ENCODE data around the gene GXYLT2. TPM values are rescaled to one million over a fixed set of nuclear protein-coding genes. Genes with fewer than 3 reads are reported as not detected.

GXYLT2 gene
- total RNA-seq, 1 donor from 2014 or later: 7.3 TPM

DNA sequence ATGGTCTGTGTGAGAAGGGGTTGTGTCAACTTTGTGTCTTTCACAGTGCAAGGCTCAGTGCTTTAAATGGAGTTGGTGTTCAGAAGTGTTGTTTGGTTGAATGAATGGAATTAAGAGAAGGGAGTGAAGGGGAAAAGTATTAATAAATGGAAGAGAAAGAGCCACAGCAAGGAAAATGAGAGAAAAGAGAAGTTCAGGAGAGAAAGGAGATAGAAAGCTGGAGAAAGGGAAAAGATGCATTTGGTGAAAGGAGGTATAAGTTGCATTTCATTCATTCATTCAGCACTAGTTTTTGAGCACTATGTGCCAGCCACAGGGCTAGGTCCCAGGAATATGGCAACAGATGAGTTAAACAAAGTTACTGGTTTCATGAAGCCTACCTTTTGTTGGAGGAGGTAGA lies 74.5 kb downstream of the GXYLT2 start:
- no peak for ATAC-seq
- intact Hi-C loops (cut with micrococcal nuclease): no loop called here
- DNase-seq: no peak

DNA sequence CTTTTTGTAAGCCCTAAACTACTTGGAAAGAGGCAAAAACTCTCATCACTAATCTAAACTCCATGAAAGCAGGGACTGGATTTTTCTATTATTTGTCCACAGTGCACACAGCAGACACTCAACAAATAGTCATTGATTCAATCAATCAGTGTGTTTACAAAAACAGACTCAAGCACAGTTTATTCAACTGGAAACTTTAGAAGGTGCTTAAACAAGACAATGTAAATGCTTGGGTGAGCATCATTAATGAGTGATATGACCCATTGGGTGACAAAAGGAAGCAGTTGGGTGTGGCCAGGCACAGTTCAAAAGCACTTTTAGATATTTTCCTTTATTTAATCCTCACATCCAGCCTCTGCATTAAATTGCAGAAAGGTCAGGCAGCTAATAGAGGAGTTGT lies 76.8 kb downstream of the GXYLT2 start:
- intact Hi-C loops (cut with micrococcal nuclease): no loop called here
- no peak for ATAC-seq
- no peak for DNase-seq

DNA sequence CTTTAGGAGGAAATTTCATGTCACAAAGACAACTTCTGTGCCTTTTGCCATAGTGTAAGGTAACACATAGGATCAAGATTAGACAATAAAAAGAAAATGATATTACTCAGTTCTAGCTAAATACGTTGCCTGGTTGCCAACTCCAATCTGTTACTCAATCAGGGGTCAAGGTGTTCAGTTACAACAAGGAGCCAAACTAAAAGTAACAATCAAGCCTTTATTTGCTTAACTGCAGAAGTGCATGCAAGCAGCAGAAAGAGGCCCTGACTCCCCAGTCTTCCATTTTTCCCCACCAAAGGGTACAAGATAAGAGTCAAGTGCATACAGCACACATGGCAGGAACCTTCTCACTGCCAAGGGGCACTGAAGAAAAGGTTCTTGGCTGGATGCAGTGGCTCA lies 80.4 kb downstream of the GXYLT2 start:
- no peak for DNase-seq
- intact Hi-C loops (cut with micrococcal nuclease): no loop called here
- ATAC-seq: no peak

DNA sequence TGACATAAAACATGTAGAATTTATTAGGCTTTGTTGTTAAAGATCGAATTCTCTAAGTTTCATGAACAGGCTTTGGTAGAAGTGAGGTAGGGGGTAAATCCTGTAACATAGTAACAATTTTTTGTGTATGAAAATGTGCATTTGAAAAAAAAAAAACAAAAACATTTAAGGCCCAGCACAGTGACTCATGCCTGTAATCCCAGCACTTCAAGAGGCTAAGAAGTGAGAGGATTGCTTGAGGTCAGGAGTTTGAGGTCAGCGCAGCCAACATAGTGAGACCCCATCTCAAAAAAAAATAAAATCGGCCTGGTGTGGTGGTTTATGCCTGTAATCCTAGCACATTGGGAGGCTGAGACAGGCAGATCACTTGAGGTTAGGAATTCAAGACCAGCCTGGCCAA lies 81.9 kb downstream of the GXYLT2 start:
- intact Hi-C loops (cut with micrococcal nuclease): no loop called here
- DNase-seq (no peak), ATAC-seq (no peak)

DNA sequence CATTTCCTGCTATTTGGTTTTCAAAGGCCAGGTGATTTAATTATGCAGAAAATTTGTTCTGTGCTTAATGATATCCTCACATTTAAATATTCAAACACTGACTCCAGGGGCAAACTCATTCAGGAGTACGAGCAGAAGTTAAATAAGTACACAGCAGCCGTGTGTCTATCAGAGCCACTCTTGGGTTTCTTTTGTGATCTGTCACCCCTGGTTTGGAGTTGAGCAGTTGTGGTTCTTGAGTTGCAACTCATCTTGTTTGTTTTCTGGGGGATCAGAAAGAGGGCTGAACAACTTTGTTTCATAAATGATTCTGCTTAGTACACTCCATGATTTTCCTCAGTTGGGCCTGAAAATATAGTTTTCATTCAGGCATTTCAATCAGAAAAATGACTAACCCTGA lies 83.1 kb downstream of the GXYLT2 start:
- DNase-seq: no peak
- intact Hi-C loops (cut with micrococcal nuclease): no loop called here
- no peak for ATAC-seq

DNA sequence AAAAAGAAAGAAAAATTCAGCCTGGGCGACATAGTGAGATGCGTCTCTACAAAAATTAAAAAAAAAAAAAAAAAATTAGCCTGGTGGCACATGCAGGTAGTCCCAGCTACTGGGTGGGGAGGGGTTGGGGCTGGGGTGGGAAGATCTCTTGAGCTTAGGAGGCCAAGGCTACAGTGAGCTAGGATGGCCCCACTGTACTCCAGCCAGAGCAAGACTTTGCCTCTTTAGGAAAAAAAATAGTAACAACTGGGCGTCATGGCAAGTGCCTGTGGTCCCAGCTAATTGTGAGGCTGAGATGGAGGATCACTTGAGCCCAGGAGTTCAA lies 84.8 kb downstream of the GXYLT2 start:
- intact Hi-C loops (cut with micrococcal nuclease): no loop called here
- no peak for DNase-seq
- no peak for ATAC-seq

DNA sequence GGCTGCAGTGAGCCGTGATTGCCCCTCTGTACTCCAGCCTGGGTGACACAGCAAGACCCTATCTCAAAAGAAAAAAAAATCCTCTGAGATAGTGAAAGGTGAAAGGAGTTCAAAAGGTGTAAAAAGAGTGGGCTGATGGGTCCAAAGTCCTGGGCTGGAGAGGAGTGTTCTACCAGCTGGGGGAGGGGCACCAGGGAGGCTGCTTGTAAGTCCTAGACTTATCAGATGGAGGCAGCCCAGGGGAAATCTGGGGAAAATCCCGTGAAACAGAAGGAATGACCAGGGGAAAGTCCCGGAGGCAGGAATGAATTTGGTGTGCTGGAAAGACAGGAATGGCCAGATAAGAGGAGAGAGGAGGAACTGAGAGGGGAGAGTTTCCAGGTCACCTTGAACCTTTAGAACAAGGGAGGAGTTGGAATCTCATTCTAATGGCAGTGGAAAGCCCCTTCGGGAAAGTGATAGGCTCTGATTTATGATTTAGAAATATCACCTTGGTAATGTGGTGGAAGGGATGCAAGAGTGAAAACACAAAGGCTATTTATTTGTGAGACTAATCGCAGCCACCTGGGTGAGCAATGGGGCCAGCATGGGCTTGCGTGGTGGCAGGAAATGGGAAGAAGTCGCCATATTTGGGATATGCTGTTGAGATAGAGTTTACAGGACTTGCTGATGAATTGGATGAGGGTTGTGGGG lies 85.3 kb downstream of the GXYLT2 start:
- DNase-seq (no peak), ATAC-seq (no peak)
- intact Hi-C loops (cut with micrococcal nuclease): no loop called here

DNA sequence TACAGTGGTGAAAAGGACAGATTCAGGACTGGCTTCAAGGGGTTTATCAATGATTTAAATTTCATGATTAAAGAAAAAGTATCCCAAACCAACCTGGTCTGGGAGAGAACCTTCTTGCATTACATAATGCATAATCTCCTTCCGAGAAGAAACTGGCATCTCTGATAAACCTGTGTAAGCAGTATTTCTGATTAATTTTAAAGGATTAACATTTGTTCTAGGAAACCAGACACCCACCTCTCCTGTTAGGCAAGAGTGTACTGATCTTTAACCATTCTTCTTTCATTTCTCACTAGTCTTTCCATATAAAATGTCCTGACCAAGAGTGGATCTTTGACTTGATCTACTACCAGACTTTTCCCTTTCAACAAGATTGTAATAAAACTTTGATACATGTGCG lies 85.9 kb downstream of the GXYLT2 start:
- no peak for ATAC-seq
- intact Hi-C loops (cut with micrococcal nuclease): no loop called here
- no peak for DNase-seq

DNA sequence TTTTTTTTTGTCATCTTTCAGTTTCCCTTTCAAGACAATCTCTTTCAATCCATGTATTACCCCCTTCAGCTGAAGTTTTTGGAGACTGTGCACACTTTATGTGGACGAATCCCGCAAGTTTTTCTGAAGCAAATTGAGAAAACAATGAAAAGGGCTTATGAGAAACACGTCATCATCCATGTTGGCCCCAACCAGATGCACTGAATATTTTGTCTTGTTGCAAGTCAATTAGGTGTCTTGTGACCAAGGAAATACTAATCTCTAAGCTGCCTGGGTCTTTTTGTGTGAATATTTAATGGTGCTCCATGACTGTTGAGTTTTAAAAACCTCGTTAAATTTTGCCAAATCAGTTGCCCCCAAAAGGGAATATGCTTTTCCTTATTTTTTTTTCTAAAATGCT lies 87.1 kb downstream of the GXYLT2 start:
- DNase-seq (no peak), ATAC-seq (no peak)
- intact Hi-C loops (cut with micrococcal nuclease): no loop called here

DNA sequence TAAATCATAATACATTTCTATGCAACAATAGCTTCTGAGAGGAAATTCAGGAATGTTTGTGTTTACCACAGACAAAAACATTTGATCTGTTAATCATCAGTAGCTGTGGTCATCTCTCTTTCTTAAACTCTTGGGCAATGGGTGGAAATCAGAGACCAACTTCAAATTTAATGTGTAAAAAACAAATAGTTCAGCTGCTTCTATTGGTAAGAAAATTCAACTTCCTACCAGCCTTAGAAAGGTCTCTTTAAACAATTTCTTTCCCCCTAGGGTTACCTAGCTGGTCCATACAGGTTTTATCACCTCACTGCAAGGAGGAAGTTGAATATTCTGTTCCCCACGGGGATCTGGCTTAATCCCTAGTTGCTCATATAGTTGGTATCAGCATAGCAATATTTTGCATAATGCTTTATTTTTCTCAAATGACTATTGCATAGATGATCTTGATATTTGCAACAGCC lies 88.5 kb downstream of the GXYLT2 start:
- ATAC-seq: no peak
- intact Hi-C loops (cut with micrococcal nuclease): no loop called here
- DNase-seq: no peak

DNA sequence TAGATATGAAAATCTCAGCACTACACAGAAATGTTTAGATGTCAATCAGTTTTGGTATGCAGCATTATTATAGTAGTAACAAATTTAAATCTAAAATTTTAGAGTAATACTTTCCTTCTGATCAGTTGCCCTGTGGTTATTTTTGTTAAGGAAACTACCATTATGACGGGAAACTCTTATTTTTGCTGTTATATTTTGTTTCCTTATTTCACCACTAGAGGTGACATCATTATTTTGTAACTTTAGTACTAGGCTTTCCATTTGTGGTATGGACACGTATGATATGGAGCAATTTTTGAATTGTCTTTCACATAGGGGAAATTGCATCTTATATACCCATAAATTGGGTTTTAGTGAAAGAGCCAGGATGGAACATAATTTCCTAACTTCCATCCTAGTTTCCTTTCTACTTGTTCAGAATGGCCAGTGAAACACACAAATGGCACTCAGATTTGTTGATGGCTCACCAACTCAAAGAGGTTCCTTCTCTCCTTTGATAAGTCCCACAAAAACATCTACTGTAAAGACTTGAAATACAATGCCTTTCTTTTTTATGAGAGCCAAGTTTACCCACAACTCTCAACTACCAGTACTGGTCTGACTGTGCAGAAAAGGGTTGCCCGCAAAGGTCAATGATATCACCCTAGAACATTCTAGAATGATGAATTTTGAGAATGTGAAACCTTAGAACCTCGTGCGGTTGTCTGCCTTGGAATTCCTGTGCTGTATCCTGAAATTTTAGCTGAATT lies 89.4 kb downstream of the GXYLT2 start:
- intact Hi-C loops (cut with micrococcal nuclease): no loop called here
- no peak for ATAC-seq
- DNase-seq: no peak

DNA sequence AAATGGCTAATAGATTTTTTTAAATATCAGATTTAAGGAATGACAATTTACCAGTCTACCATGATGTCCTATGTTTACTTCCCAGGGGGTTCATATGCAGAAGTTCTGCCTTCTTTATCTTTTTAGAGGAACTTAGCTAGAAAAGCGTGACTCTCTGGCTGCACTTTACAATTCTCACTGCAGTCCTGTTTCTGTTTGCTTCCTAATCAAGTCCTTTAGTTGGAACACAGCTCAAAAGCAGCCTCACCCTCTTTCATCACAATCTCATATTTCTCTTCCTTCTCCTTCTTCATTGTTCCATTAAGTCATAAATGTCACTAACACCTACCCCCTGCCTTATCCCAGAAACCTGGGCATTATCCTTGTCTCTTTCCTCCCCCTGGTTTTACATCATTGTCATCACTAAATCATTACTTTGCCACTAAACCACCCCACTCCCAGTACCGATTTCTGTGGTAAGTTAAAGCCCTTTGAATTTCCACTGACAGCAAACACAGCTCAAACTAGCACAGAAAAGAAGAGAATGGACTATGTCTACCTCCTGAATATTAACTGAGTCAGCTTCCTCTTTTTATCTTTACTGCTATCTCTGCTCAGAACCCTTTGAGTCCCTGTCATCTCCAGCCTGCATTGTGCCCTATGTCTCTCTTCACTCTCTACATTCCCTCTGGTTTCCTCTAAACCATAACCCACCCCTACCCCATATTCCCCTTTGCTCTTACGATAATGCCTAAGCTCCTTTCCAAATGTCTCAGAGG lies 94.9 kb downstream of the GXYLT2 start:
- ATAC-seq (no peak), DNase-seq (no peak)
- intact Hi-C loops (cut with micrococcal nuclease): no loop called here

DNA sequence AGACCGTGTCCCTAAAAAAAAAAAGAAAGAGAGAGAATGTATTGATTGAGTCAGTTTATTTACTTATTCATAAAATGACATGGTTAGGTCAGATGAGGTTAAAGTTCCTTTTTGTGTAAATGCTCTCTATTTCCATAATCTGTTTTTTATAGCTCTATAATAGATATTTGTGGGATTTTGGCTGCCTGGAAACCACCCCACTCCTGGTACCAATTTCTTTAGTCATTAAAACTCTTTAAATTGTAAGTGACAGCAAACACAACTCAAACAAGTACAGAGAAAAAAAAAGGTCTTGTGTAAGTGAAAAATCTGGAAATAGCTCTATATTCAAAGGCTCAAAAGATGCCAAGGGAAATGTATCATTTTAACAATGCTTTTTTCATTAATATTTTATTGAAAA lies 97.7 kb downstream of the GXYLT2 start:
- DNase-seq (no peak), ATAC-seq (no peak)
- intact Hi-C loops (cut with micrococcal nuclease): no loop called here

DNA sequence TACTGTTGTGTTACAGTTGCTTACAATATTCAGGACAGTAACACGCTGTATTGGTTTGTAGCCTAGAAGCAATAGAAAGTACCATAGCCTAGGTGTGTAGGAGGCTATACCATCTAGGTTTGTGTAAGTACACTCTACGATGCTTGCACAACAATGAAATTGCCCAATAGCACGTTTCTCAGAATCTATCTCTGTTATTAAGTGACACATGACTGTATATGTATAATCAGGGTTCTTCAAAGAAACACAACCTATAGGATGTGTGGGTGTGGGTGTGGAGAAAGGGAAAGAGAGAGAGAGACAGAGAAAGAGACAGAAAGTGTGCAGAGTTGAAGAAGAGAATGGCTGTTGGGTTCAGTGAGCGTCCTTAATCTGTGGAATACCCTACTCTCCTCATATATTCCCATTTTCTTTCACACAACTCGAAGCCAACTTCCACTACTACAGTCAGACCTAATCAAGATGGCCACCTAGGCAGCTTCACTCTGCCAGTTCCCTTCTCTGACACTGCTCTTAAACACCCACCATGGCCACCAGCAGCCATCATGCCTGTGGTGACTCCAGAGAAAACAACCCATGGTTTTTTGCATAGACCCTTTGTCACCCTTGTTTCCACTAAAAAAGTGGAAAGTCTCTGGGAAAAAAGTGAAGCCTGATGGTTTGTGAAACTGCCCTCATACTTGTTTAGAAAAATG lies 103.0 kb downstream of the GXYLT2 start:
- intact Hi-C loops (cut with micrococcal nuclease): no loop called here
- no peak for DNase-seq
- no peak for ATAC-seq

DNA sequence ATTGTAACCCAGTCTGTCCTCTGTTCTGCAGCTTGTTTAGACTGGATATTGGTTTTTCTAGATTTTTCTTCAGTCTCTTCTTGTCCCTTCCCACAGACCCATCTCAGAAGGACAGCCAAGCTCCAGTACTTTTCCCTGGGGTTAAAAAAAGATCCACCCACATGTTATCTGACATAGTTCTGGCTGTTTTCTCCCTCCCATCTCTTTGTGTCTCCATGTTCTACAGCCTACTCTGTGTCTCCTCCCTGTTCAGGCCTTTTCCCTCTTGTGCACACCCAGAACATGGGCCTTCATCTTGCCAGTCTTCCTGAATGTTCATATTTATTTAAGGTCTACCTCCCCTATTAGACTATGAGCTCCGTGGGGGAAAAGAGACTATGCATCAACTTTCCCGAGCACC lies 103.7 kb downstream of the GXYLT2 start:
- DNase-seq (no peak), ATAC-seq (no peak)
- intact Hi-C loops (cut with micrococcal nuclease): no loop called here

DNA sequence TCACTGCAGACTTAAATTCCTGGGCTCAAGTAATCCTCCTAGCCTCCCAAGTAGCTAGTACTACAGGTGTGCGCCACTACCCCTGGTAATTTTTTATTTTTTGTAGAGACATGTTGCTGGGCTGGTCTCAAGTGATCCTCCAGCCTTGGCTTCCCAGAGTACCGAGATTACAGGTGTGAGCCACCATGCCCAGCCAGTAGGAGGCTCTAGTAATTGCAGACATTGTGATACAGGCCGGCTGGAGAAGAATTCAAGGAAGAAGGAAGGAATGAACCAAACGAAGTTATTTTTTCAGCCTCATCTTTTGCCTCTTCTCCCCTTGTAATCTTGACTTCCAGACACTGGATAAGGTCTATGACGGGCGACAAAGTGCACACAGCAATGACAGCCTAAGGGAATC lies 105.5 kb downstream of the GXYLT2 start:
- DNase-seq (no peak), ATAC-seq (no peak)
- intact Hi-C loops (cut with micrococcal nuclease): no loop called here

DNA sequence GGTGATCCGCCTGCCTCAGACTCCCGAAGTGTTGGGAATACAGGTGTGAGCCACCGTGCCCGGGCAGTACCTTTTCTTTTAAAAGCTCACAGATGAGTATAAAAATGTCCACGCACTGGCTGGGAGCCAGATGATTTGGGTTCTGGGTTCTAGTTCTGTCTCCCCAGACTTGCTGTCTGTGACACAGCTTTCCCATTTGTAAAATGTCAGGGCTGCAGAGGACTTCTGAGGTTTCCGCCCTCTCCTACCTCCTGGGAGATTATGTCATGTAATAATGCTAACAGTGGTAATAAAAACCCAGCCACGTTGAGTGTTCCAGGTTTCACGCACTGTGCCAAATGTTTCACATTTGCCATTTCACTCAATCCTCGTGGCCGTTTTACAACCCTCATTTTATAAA lies 107.5 kb downstream of the GXYLT2 start:
- no peak for ATAC-seq
- DNase-seq: no peak

DNA sequence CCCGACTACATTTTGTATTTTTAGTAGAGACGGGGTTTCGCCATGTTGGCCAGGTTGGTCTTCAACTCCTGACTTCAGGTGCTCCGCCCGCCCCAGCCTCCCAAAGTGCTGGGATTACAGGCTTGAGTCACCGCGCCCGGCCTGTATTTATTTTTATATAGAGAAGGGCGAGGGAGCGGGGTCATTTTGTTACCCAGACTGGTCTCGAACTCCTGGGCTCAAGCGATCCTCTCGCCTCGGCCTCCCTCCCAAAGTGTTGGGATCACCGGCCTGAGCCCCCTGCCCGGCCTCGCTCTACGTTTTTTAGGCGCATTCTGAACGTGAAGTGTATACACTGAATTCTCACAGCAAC lies 108.3 kb downstream of the GXYLT2 start:
- DNase-seq (peak; percentile 41), ATAC-seq (no peak)
- intact Hi-C loops (cut with micrococcal nuclease): no loop called here

More for the DNA sequence above, 107.5 kb downstream of the GXYLT2 start:
- intact Hi-C loops (cut with micrococcal nuclease): no loop called here

DNA sequence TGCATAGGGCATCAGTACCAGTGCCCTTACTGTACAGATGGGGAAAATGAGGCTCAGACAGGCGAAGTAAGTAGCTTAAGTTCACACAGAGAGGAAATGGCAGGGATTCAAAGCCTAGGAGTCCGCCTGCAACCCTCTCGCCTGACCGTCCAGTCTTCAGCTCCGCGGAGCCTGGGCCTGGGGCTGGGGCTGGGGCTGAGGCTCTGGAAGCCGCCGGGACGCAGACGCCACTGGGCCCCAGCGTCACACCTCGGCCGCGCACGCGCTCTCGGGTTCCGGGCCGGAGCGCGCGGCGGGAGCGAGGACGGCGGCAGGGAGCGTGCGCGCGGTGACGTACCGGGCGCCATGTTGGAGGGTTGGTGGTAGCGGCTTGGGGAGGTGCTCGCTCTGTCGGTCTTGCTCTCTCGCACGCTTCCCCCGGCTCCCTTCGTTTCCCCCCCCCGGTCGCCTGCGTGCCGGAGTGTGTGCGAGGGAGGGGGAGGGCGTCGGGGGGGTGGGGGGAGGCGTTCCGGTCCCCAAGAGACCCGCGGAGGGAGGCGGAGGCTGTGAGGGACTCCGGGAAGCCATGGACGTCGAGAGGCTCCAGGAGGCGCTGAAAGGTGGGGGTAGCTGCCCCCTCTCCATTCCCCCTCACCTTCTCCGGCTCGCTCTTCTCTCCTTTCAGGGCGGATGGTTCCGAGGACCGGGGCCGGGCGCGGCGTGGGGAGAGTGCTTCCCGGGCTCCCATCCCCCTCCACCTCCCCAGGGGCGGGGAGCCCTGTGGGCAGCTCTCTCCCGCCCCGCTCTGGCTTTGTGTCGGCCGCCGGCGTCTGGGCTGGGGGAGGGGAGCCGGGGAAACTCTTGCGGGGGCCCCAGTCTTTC lies 108.9 kb downstream of the GXYLT2 start, which contains the start of gene PPP4R2:
Gene PPP4R2 (plus strand): TSS at position 339 of the 861 bp plus-strand sequence. CDS start 227 bp downstream, at position 566.
- intact Hi-C loops (cut with micrococcal nuclease): no loop called here
- ATAC-seq (peak; percentile 97), DNase-seq (peak; percentile 94)
